Hematopoietic multipotent progenitor cell treated with erythropoietin and hydrocortisone succinate and interleukin-3 and kit ligand, for 17 days (in vitro differentiated cells): ENCODE results near the gene HMGB4.

ENCODE experiments used
- DNase-seq: peaks from one replicate; pipeline ENCODE4 v3.0.0-alpha.2; 2015; ENCODE audit warnings: low spot score

Gene HMGB4

GRCh38 chr1:33898406-33898805, 34.5 kb downstream of the HMGB4 start:
- DNase-seq: no peak

GRCh38 chr1:33898881-33899280, 35.0 kb downstream of the HMGB4 start:
- no peak for DNase-seq

- no peak for DNase-seq
Observed at GRCh38 chr1:33899746-33900145, 35.9 kb downstream of the HMGB4 start.

GRCh38 chr1:33902486-33903209, 38.8 kb downstream of the HMGB4 start:
- no peak for DNase-seq

GRCh38 chr1:33903210-33903589, 39.3 kb downstream of the HMGB4 start:
- no peak for DNase-seq

- DNase-seq: no peak
Observed at GRCh38 chr1:33905241-33905640, 41.4 kb downstream of the HMGB4 start.

GRCh38 chr1:33906156-33906555, 42.3 kb downstream of the HMGB4 start:
- no peak for DNase-seq

GRCh38 chr1:33908324-33908956, 44.6 kb downstream of the HMGB4 start:
- DNase-seq: no peak
